Liver (tissue), 3 donors: ENCODE data around the gene STING1.

Source experiments
- SP1 ChIP-seq: IDR thresholded peaks from 2 replicates; pipeline ENCODE4 v1.6.1; 2018; ENCODE audit warnings: antibody characterized with exemption, mild to moderate bottlenecking
- TF ChIP-seq, protein P1 (sequence below): fragments of 150-350 bp; IDR thresholded peaks from 2 replicates; pipeline ENCODE4 v1.5.1; 2017; ENCODE audit warnings: improper control_type of control experiment, low read depth, low read length; ENCODE audit not compliant: missing input control
- donor health status: healthy.
- donor health status: healthy.

DNA sequence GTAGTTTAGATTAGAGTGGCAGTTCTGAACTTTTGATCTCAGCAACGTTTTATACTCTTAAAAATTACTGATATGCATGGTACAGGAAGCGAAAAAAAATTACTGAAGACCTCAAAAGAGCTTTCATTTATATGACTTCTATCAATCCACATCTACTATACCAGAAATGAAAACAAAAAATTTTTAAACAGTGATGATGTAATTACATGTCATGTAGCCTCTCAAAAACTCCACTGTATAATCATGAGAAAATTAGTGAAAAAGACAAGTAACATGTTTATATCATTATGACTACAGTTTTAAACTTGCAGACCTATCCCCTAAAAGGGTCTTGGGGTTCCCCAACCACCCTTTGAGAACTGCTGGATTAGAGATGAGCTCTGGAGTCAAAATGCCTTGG is 52.5 kb downstream of the STING1 start:
- TF ChIP-seq SP1 = no peak
- TF ChIP-seq, protein P1, sequence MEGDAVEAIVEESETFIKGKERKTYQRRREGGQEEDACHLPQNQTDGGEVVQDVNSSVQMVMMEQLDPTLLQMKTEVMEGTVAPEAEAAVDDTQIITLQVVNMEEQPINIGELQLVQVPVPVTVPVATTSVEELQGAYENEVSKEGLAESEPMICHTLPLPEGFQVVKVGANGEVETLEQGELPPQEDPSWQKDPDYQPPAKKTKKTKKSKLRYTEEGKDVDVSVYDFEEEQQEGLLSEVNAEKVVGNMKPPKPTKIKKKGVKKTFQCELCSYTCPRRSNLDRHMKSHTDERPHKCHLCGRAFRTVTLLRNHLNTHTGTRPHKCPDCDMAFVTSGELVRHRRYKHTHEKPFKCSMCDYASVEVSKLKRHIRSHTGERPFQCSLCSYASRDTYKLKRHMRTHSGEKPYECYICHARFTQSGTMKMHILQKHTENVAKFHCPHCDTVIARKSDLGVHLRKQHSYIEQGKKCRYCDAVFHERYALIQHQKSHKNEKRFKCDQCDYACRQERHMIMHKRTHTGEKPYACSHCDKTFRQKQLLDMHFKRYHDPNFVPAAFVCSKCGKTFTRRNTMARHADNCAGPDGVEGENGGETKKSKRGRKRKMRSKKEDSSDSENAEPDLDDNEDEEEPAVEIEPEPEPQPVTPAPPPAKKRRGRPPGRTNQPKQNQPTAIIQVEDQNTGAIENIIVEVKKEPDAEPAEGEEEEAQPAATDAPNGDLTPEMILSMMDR = no peak
